Stimulated activated CD4-positive, alpha-beta T cell treated with anti-CD3 and anti-CD28 coated beads, Interleukin-2, amount 100 ng/mL, for 4 hours (primary cell): ENCODE results near the gene ESR2.
"Not testable (repeated sequence)": the region's sequence is repeated elsewhere in the genome, so short reads cannot be mapped to it uniquely, and the experiment has no call there.

Experiments used
- DNase-seq: peaks from one replicate; pipeline ENCODE4 v3.0.0-alpha.2; 2020; ENCODE audit warnings: low read depth

Gene ESR2

DNA sequence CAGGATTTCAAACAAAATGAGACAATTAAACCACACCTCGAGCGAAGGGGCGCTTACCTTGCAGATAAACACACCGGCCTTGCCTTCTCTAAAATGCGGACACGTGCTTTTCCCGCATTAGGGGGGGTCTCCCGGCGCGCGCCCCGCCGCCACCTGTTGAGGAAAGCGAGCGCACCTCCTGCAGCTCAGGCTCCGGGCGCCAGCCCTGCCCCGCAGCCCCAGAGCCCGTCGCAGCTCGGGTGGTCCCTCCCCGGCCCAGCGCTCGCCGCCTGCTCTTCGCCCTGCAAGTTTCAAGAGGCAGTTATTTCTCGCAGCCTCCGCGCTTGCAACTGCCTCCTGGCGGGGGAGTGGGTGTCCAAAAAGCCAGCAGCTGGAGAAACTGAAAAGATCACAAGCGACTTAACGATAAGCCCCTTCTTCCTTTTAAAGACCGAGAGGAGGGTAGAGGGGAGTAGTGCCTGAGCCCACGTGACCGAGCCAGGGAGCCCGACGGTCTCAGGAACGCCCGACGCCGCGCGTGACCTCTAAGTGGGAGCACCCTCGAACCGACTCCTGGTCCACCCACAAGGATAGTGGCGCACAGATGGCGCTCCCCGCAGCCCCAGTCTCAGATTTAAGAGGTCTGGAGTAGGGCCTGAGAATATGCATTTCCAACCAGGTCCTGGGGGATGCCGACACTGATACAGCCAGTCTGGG is at the start of gene ESR2:
TSS of gene ESR2 (minus strand) at position 396 of the 696 bp plus-strand sequence. CDS start 11,386 bp downstream, outside the sequence.
- DNase-seq: peak; percentile 14

GRCh38 chr14:64340560-64341196 is 46.5 kb upstream of the ESR2 start:
- no peak for DNase-seq

- peak; percentile 78 for DNase-seq
These were observed 44.6 kb upstream of the ESR2 start for GRCh38 chr14:64338616-64339316.

GRCh38 chr14:64337888-64338615 is 43.9 kb upstream of the ESR2 start:
- no peak for DNase-seq

GRCh38 chr14:64329149-64329548 is 35.0 kb upstream of the ESR2 start:
- DNase-seq: no peak

GRCh38 chr14:64326502-64326901 is 32.3 kb upstream of the ESR2 start:
- DNase-seq: no peak

- DNase-seq: no peak
These were observed 30.7 kb upstream of the ESR2 start for GRCh38 chr14:64324895-64325294.

GRCh38 chr14:64324461-64324860 is 30.3 kb upstream of the ESR2 start:
- DNase-seq: no peak

GRCh38 chr14:64320362-64320761 is 26.2 kb upstream of the ESR2 start:
- not testable (repeated sequence) for DNase-seq

- DNase-seq: not testable (repeated sequence)
These were observed 24.5 kb upstream of the ESR2 start for GRCh38 chr14:64318695-64319094.

DNA sequence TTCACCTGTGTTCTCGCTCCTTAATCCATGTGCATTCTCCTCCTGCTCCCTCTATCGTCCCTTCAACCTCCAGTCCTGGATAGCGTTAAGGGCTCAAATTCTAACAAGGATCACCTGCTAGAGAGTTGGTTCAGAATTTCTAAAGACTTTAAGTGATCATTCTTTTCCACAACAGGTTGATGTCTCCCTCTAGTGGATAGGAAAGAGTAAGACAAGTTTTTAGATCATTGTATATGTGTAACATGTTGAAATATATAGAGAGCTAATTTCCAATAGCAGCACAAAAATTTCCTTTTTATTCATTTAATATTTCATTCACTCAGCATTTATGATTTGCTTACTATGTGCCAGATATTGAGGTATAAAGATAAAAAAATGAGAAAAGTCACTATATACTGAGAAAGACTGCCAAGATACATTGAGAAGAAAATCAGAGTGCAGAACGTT is 9.3 kb upstream of the ESR2 start:
- DNase-seq: no peak

GRCh38 chr14:64298773-64299172 is 4.6 kb upstream of the ESR2 start:
- no peak for DNase-seq

DNA sequence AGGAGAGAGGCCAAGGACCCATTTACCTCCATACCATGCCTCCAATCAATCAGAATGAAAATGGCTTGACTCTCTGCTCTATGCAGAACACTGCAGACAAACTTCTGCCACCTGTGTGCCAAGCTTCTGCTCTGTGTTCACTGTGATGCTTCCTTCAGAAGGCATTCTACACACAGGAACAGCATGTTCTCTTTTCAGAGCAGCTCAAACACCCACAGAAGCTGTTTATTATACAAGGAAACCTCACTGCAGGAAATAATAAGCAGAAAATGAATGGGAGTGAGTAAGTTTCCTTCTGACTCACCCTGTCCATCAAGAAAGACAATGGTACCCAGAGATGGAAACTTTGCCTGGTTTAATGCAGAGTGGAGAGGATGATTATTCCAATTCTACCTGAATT is 2.4 kb upstream of the ESR2 start:
- no peak for DNase-seq

DNA sequence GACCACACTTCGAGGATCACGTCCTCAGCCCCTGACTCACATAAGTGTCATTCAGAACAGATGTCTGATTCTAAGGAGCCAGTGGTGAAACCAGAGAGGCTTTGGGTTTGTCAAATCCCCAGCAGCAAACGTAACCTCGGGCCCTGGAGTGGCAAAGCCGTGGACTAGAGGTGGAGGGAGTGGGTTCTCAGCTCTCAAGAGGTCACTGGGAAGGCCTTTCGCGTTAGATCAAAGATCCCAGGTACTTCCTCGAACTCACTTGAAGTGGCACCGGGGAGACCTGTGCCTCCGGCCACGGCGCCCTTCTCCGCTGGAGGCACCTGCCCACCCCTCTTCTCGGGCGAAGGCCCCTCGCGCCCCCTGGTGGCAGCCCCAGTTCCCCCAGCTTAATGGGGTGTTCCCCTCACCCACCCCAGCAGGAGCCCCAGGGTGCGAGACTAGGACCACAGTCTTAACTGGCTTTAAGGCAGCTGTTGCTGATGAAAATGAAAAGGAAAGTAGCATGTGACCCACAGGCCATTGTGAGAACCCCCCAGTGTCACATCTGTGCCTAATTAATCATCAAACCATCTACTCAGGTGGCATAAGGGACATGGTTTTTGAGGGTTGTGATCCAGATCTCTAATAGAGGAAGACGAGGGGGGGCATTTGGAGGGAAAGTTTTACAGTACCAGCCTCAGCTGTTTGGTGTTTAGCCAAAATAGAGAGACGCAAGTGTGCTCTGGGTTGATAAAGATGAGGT is 672 bp upstream of the ESR2 start:
- peak; percentile 74 for DNase-seq

DNA sequence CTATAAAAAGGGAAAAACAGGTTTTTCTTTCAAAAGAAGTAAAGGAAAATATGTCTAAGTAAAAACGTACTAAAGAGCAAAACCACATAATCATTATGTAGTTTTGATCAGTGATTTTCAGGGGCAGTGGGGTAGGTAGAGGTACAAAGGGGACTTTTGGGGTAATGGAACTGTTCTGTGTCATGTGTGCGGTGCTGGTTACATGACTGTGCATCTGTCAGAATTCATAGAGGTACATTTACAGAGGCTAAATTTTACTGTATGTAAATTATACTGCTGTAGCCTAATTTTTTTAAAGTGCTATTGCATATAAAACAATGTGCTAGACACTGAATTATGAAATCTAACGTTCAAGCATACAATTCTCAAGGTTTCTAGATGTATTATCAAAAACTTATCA is 2.0 kb downstream of the ESR2 start:
- DNase-seq: no peak

GRCh38 chr14:64289571-64289970 is 4.6 kb downstream of the ESR2 start:
- no peak for DNase-seq

GRCh38 chr14:64281805-64282204 is 12.4 kb downstream of the ESR2 start:
- DNase-seq: no peak

DNA sequence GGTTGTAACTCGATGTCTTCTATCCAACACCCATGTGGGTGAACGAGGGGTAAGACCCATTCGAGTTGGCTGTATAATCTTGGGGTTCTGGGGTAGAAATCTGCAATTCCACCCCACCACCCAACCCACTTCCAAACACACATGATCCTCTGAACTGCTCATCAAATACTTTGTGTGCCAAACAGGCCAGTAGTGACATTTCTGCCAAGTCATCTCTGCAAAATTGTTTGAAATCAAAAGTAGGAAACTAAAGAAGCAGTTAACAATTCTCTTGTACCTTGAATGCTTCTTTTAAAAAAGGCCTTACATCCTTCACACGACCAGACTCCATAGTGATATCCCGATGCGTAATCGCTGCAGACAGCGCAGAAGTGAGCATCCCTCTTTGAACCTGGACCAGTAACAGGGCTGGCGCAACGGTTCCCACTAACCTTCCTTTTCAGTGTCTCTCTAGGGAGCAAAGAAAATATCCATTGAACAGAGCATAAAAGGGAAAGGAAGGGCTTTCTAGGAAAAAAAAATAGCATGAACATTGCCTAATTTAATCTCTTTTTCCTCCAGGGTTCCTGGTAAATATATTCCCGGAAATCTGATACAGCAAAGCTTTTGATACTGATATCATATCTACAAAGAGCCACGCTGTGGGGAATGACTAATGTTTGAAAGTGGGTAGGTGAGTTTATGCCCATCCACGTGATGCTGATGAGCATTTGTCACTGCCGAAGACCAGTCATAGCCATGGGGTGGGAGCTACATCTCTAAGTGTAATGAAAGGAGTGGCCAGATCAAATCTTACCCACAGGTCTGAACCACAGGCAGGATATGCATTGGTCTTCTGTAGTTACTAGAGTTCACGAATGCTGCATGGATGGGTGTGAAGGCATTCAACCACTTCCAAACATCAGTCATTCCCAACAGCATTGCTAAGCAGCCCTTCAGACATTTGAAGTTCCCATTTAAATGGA is 14.2 kb downstream of the ESR2 start:
- no peak for DNase-seq

- no peak for DNase-seq
These were observed 15.7 kb downstream of the ESR2 start for GRCh38 chr14:64278458-64278857.

GRCh38 chr14:64272019-64272418 is 22.2 kb downstream of the ESR2 start:
- no peak for DNase-seq

DNA sequence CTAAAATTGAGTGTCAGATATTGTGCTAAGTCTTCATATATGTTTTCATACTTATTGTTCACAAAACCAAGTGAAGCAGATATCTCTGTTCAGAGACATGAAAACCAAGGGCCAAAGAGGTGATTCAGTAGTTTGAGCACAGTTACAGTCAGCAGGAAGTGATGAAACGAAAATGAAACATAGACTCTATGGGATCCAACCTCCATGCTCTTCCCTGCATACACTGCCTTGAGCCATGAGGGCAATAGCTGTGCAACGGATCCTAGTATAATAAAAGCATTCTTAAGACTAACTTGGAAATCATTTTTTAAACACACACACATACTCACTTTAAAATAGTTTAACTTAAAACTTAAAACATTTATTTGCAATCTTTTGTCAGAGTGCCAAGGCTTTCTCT is 27.9 kb downstream of the ESR2 start:
- no peak for DNase-seq
